Activated T-cell treated with anti-CD3 and anti-CD28 coated beads, Interleukin-2, amount 50 U/mL, for 72 hours (primary cell): Measurements from ENCODE around the gene AFF2. TPM values are rescaled to one million over a fixed set of nuclear protein-coding genes. Genes with fewer than 3 reads are reported as not detected.

ENCODE experiments used
- ATAC-seq, 2 donors: fragments of 150-1000 bp; cut with Tn5 transposase; replicated peaks in 1 of 2; 2 replicates each; pipeline ENCODE4 v1.10.0; 2021; ENCODE audit warnings: moderate library complexity in 2 of 2, mild to moderate bottlenecking in 1 of 2
- DNase-seq, 2 donors: peaks; one replicate each; pipeline ENCODE4 v3.0.0; 2021 to 2022; ENCODE audit warnings: mixed read lengths in 1 of 2
- H3K27ac Mint-ChIP-seq: one replicate; pipeline ENCODE4 v1.8.0; 2022; ENCODE audit warnings: mild to moderate bottlenecking, moderate library complexity, mixed read lengths
- H3K27me3 Mint-ChIP-seq: one replicate; pipeline ENCODE4 v1.8.0; 2022; ENCODE audit warnings: low read depth, mixed read lengths
- H3K36me3 Mint-ChIP-seq, 2 donors: one replicate each; pipeline ENCODE4 v1.8.0; 2022; ENCODE audit warnings: mixed read lengths in 2 of 2, mild to moderate bottlenecking in 1 of 2; ENCODE audit not compliant: insufficient read depth in 2 of 2
- H3K4me1 Mint-ChIP-seq: one replicate; pipeline ENCODE4 v1.8.0; 2022; ENCODE audit warnings: low read depth, mixed read lengths
- H3K4me3 Mint-ChIP-seq, 2 donors: one replicate each; pipeline ENCODE4 v1.8.0; 2022; ENCODE audit warnings: mild to moderate bottlenecking in 2 of 2, mixed read lengths in 2 of 2, moderate library complexity in 2 of 2
- H3K9me3 Mint-ChIP-seq, 2 donors: one replicate each; pipeline ENCODE4 v1.8.0; 2022; ENCODE audit warnings: mixed read lengths in 2 of 2
- total RNA-seq, 2 donors: library from RNA; stranded (reverse); gene quantifications; one replicate each; pipeline ENCODE4 v1.2.3, GENCODE V29; 2022

The AFF2 gene
- total RNA-seq, 2 donors from 2014 or later = 1.4 to 2.8 TPM

DNA sequence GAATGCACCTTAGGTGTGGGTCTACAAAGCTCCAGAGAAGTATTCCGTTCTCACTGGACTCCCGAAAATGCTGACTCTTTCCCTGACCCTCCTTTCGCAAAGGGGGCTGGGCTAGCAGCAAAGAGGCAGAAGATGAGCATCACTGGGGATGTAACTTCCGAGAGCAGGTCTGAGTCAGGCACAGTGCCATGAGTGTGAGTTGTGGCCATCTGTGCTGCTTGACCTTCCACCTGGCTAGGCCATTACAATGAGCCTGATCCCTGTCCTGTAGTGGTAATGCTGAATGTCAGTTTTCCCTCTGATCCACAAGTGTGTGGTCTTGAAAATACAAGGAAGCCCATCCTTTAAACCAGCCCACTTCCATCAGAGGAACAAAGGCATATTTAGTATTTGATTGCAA lies 479.4 kb downstream of the AFF2 start:
- Mint-ChIP-seq H3K36me3 (no peaks in the 10 kb centered on the region), H3K4me1 (peaks cover 7% of the 10 kb centered on the region), H3K27ac (no peak overlapping the region), H3K9me3 (no peaks in the 10 kb centered on the region), H3K27me3 (peaks cover 7% of the 10 kb centered on the region), H3K4me3 (no peak overlapping the region)
- DNase-seq (no peak), ATAC-seq (no peak)

DNA sequence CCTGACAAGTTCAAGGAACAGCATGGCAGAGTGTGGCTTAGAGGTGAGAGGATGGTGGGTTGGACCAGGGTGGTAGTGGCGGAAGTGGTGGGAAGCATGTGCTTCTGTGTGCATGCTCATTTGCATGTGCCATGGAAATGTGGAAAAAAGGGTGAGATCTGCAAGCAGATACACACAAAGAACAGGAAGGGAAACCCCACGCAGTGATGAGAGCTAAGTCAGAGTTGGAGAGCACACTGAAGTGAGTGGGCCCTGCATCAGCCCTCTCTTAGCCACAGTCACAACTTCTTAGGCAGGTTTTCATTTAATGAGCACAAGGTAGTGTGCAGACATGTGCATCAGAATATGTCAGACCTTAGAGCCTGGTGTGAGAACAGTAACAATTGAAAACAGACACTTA lies 483.8 kb downstream of the AFF2 start:
- ATAC-seq (peak in 1 of 2 donors; percentile 18), DNase-seq (no peak)
- no peaks in the 10 kb centered on the region for H3K9me3 Mint-ChIP-seq

DNA sequence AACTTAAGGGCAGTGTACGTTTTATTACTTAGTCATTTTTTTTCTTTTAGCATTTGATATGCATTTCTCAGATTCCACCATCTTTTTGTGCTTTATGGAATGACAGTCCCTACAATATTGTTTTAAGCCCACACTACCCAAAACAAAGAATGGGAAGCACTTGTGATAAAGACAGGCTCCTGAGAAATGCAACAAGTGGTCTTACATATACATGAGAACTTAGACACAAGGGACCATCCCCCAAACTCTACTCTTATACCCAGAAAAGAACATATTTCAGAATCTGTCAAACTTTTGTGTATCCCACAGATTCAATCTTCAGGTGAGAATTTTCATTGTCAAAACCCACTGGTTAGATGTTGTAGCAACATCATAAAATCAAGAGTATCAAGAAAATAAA lies 491.1 kb downstream of the AFF2 start:
- H3K27ac Mint-ChIP-seq = no peak overlapping the region
- H3K4me3 Mint-ChIP-seq = no peak overlapping the region
- ATAC-seq (no peak), DNase-seq (no peak)
- H3K27me3 Mint-ChIP-seq = peaks cover 7% of the 10 kb centered on the region
- no peaks in the 10 kb centered on the region for H3K4me1 Mint-ChIP-seq
- H3K36me3 Mint-ChIP-seq = no peaks in the 10 kb centered on the region
- H3K9me3 Mint-ChIP-seq = no peaks in the 10 kb centered on the region

More for the DNA sequence above, 483.8 kb downstream of the AFF2 start:
- peaks cover 14% of the 10 kb centered on the region for H3K27me3 Mint-ChIP-seq
- H3K36me3 Mint-ChIP-seq = no peaks in the 10 kb centered on the region
- no peak overlapping the region for H3K4me3 Mint-ChIP-seq
- no peak overlapping the region for H3K27ac Mint-ChIP-seq
- H3K4me1 Mint-ChIP-seq = peaks cover 7% of the 10 kb centered on the region

DNA sequence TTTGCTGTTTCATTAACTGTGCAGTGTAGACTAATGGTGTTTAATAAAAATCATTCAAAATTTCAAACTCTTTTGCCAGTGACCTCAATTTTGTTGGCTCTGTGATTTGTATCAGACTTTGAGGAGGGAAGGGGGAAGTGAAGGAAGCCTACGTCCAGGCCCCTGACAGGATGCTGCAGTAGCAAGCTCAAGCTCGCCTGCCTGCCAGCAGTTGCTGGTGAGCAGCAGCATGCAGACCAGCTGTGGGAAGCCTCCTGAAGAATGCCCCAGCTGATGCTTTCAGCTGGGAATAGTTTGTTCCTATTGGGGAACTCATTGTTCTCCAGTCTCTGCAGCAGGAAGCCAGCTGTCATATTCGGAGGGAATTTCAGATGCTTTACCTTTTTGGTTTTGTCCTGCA lies 495.2 kb downstream of the AFF2 start:
- Mint-ChIP-seq H3K4me1 (no peaks in the 10 kb centered on the region), H3K4me3 (no peak overlapping the region), H3K36me3 (no peaks in the 10 kb centered on the region), H3K27me3 (peaks cover 7% of the 10 kb centered on the region), H3K27ac (no peak overlapping the region), H3K9me3 (no peaks in the 10 kb centered on the region)
- no peak for ATAC-seq
- no peak for DNase-seq

DNA sequence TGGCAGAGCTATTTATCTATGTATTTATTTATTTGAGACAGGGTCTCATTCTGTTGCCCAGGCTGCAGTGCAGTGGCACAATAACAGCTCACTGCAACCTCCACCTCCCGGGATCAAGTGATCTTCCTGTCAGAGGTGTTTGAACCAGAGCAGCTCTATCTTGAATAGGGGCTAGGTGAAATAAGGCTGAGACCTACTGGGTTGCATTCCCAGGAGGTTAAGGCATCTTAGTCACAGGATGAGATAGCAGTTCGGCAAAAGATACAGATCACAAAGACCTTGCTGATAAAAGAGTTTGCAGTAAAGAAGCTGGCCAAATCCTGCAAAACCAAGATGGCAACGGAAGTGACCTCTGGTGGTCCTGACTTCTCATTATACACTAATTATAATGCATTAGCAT lies 501.9 kb downstream of the AFF2 start:
- no peaks in the 10 kb centered on the region for H3K36me3 Mint-ChIP-seq
- no peaks in the 10 kb centered on the region for H3K9me3 Mint-ChIP-seq
- no peak overlapping the region for H3K4me3 Mint-ChIP-seq
- H3K4me1 Mint-ChIP-seq = no peaks in the 10 kb centered on the region
- no peak for DNase-seq
- ATAC-seq = no peak
- no peak overlapping the region for H3K27ac Mint-ChIP-seq
- H3K27me3 Mint-ChIP-seq = peaks cover 10% of the 10 kb centered on the region

DNA sequence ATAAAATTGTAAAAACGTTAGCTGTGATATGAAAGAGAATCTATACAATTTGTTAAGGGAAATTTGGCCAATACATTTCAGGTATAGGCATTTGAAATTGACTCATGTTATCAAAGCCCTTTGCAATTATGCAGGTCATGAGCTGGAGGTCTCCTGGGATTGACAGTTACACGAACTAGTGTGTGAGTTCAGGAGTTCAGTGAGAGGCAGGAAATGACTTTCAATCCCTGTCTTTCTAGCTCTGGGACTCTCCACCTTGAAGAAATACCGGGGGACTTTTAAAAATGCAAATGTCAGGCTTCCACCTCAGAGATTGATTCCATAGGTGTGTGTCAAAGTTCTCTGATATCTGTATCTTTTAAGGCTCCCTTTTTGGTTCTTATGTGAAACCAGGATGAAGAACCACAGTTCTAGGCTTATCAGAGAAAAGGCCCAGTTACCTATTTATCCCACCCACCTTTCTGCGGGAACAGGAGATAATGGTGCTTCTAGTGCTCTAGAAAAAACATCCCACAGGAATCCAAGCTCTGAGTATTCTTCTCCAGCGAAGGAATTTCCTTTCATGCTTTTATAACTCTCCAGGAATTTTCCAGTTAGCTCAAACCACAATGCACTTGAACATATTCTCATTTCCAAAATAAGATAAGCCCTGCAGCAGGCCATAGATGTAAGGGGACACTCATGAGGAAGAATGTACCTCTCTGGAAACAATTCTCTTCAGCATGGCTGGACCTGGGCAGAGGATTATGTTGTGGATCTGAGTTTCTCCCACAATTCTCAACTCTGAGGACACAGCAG lies 503.6 kb downstream of the AFF2 start:
- Mint-ChIP-seq H3K4me3 (no peak overlapping the region), H3K4me1 (no peaks in the 10 kb centered on the region), H3K27ac (no peak overlapping the region), H3K36me3 (no peaks in the 10 kb centered on the region), H3K9me3 (no peaks in the 10 kb centered on the region), H3K27me3 (peaks cover 10% of the 10 kb centered on the region)
- no peak for ATAC-seq
- no peak for DNase-seq

DNA sequence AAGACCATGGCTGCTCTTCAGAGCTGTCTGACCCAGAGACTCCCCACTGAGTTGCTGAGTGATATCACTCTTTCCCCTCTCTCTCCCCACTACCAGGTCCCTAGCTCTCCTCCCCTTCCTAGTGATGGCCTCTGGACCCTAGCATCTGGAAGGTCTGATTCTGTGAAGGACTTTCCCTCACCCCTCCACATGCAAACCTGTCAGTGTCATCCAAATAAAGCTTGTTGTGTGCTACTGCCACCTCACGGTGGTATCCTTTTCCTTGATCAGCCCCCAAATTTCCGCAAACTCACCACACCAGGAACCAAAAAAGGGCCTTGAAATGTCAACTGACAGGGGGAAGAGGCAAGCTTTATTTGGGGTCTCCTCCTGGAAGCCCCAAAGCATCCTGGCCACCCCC lies 504.5 kb downstream of the AFF2 start:
- H3K36me3 Mint-ChIP-seq = no peaks in the 10 kb centered on the region
- peaks cover 10% of the 10 kb centered on the region for H3K27me3 Mint-ChIP-seq
- no peaks in the 10 kb centered on the region for H3K4me1 Mint-ChIP-seq
- H3K9me3 Mint-ChIP-seq = no peaks in the 10 kb centered on the region
- DNase-seq = no peak
- H3K27ac Mint-ChIP-seq = no peak overlapping the region
- ATAC-seq = no peak
- no peak overlapping the region for H3K4me3 Mint-ChIP-seq

DNA sequence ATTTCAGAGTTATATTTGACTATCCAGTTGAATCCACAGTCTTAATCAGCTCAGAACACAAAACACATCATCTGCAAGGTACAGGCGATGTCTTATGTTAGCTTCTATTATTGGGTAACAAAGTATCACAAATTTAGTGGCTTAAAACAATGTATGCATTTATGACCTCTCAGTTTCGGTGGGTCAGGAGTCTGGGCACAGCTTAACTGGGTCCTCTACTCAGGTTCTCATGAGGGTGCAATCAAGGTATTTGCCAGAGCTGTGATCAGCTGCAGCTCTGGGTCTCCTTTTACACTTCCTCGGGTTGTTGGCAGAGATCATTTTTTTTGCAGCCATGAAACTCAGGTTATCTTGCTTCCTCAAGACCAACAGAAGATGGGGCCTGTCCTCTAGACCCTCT lies 505.8 kb downstream of the AFF2 start:
- ATAC-seq = no peak
- Mint-ChIP-seq H3K36me3 (no peaks in the 10 kb centered on the region), H3K27ac (no peak overlapping the region), H3K27me3 (peaks cover 7% of the 10 kb centered on the region), H3K9me3 (no peaks in the 10 kb centered on the region), H3K4me1 (no peaks in the 10 kb centered on the region), H3K4me3 (no peak overlapping the region)
- no peak for DNase-seq

DNA sequence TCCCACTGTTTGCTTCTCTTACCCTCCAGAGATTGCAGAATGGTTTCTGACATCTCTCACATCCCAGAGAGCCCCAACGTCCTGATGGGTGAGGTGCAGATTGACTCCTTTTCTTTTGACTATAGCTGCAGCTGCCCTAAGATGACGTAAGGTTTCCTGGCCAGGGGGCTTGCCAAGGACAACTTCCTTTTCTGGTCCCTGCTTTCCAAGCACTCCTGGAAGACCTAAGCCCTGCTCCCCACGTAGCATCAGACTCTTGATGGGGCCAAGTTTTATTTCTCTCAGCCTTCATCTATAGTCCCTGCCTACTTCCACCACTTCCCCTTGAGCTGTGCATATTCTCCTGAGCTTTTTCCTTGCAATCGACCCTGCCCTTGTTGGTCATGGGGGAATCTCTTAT lies 507.0 kb downstream of the AFF2 start:
- no peak for ATAC-seq
- no peaks in the 10 kb centered on the region for H3K9me3 Mint-ChIP-seq
- H3K4me1 Mint-ChIP-seq = no peaks in the 10 kb centered on the region
- H3K36me3 Mint-ChIP-seq = no peaks in the 10 kb centered on the region
- H3K27me3 Mint-ChIP-seq = peaks cover 8% of the 10 kb centered on the region
- H3K4me3 Mint-ChIP-seq = no peak overlapping the region
- DNase-seq = no peak
- H3K27ac Mint-ChIP-seq = no peak overlapping the region

DNA sequence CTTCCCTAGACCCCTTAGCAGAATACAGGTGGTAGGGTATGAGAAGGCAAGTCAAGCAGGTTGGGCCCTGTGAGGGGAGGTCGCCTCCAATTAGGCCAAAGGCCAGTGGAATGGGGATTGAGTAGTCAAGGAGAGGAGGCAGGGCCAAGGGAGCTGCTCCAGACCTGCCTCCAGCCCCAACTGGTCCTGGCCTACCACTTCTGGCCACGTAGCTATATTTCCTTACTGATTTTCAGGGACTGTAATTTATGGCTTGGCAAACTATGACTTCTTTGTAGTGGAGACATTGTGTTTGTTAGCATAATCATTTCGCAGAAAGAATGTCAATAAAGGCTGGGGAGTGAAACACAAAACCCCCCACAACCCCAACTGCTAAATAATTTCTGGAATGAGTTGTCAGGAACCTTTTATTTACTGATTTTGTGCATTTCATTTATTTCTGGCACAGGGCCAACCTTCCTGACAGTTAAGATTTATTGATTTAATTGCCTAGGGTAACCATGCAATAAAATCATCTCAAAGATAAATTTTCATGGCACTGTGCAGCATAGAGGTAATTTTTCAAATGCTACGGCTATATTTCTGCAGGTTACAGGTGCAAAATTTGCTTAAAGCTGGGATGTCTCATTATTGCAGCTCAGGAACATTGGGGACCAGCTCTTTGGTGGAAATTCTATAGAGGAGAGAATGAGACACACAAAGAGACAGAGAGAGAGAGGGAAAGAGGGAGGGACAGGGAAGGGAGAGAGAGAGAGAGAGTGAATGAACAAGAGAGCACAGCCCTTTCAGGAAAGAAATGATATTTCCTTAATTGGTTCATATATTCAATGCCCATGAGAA lies 509.8 kb downstream of the AFF2 start:
- no peak overlapping the region for H3K4me3 Mint-ChIP-seq
- H3K4me1 Mint-ChIP-seq = no peaks in the 10 kb centered on the region
- no peak overlapping the region for H3K27ac Mint-ChIP-seq
- DNase-seq = no peak
- peaks cover 8% of the 10 kb centered on the region for H3K27me3 Mint-ChIP-seq
- H3K36me3 Mint-ChIP-seq = no peaks in the 10 kb centered on the region
- H3K9me3 Mint-ChIP-seq = no peaks in the 10 kb centered on the region
- no peak for ATAC-seq

DNA sequence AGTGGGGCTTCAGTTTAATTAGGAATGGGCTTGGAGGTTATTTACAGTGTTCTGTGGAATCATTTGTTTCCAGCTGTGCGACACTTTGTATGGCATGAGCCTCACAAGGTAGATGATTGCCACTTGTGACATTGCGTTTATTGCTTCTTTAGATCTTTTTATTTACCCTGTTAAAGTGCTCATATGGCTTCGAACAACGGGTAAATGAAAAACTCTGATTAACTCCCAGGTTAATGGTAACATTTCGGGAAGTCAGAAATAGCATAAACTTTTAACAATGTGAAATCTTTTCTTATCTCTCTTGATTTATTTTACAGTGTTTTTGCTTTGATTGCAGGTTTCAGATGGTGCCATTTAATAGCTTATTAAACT lies 510.4 kb downstream of the AFF2 start:
- Mint-ChIP-seq H3K4me1 (no peaks in the 10 kb centered on the region), H3K27me3 (peaks cover 8% of the 10 kb centered on the region), H3K4me3 (no peak overlapping the region), H3K9me3 (no peaks in the 10 kb centered on the region), H3K27ac (no peak overlapping the region), H3K36me3 (no peaks in the 10 kb centered on the region)
- ATAC-seq (no peak), DNase-seq (no peak)

DNA sequence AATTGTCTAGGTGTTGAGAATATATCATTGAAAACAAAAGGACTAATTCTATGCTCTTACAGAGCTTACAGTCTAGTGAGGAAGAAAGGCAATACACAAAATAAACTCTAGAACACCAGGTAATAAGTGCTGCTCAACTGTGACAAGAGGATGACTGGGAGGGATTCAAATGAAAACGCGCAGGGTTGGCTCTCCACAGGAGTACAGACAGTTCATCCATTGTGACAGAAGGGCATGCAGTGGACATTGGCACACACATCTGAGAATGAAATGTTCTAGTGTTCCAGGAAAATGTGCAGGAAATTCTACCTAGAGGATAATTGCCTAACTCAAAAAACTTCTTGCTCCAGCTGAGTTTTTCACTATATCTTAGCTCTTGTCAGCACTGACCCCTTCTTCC lies 512.7 kb downstream of the AFF2 start:
- Mint-ChIP-seq H3K36me3 (no peaks in the 10 kb centered on the region), H3K9me3 (no peaks in the 10 kb centered on the region), H3K27ac (no peak overlapping the region), H3K27me3 (peaks cover 8% of the 10 kb centered on the region), H3K4me3 (no peak overlapping the region), H3K4me1 (no peaks in the 10 kb centered on the region)
- no peak for ATAC-seq
- no peak for DNase-seq

DNA sequence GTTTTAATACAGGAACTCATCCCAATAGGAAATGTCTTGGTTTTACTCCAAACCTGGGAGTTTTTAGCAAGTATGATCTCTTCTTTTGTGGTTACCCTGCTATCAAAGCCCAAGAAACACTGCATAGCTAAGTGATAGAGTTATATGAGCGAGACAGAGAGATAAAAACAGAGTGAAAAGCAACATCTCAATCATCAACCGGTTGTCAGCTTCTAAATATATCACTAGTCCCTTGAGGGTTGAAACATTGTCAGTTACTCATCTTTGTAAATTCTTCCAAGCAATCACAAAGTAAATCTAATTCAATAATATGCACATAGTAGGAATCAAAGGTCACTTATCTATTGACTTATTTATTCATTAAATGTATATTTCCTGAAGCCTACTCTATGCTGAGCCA lies 520.7 kb downstream of the AFF2 start:
- Mint-ChIP-seq H3K27me3 (no peaks in the 10 kb centered on the region), H3K4me3 (no peak overlapping the region), H3K27ac (no peak overlapping the region), H3K9me3 (peaks cover 7 to 17% of the 10 kb centered on the region in 2 donors), H3K36me3 (peaks cover 0 to 6% of the 10 kb centered on the region in 2 donors), H3K4me1 (no peaks in the 10 kb centered on the region)
- ATAC-seq (no peak), DNase-seq (no peak)
